CD8-positive, alpha-beta memory T cell (primary cell): ENCODE data around the gene RALBP1. TPM values are rescaled to one million over a fixed set of nuclear protein-coding genes. Genes with fewer than 3 reads are reported as not detected.

ENCODE experiments used
- CTCF ChIA-PET: fragments of 350-600 bp; sonication (Branson Sonifier 250); formaldehyde crosslinking; loops from one replicate; lab custom pipeline; 2021; ENCODE audit warnings: antibody characterized with exemption; lab: Charles Lee
- POLR2A ChIA-PET: fragments of 350-600 bp; sonication (Branson Sonifier 250); formaldehyde crosslinking; loops from one replicate; lab custom pipeline; 2021; ENCODE audit warnings: antibody characterized with exemption; lab: Charles Lee
- DNase-seq, 5 donors: peaks; one replicate each; pipeline versions ENCODE4 v3.0.0 to v3.0.0-alpha.2; 2020 to 2022; ENCODE audit warnings: mixed read lengths in 1 of 5
- H3K27ac ChIP-seq: one replicate; pipeline ENCODE4 v1.7.0; 2013; ENCODE audit warnings: low read depth, mild to moderate bottlenecking, low read length, moderate library complexity
- H3K27me3 ChIP-seq: 2 replicates; pipeline ENCODE4 v1.7.0; 2013; ENCODE audit warnings: low read length, mild to moderate bottlenecking; ENCODE audit not compliant: insufficient read depth, poor library complexity, severe bottlenecking
- H3K36me3 ChIP-seq: 2 replicates; pipeline ENCODE4 v1.7.0; 2013; ENCODE audit warnings: mild to moderate bottlenecking, low read length, moderate library complexity; ENCODE audit not compliant: insufficient read depth
- H3K4me1 ChIP-seq: 2 replicates; pipeline ENCODE4 v1.7.0; 2013; ENCODE audit warnings: mild to moderate bottlenecking, low read length, moderate library complexity; ENCODE audit not compliant: insufficient read depth
- H3K4me3 ChIP-seq: 2 replicates; pipeline ENCODE4 v1.7.0; 2013; ENCODE audit warnings: mild to moderate bottlenecking, low read length
- H3K9me3 ChIP-seq: 2 replicates; pipeline ENCODE4 v1.7.0; 2013; ENCODE audit warnings: mild to moderate bottlenecking, low read length
- H3K27ac Mint-ChIP-seq, 8 donors: one replicate each; pipeline ENCODE4 v1.8.0; 2020 to 2021; ENCODE audit warnings: mixed read lengths in 8 of 8, mild to moderate bottlenecking in 6 of 8, inconsistent platforms in 3 of 8, moderate library complexity in 3 of 8
- H3K27me3 Mint-ChIP-seq, 2 donors: one replicate each; pipeline ENCODE4 v1.8.0; 2020 to 2021; ENCODE audit warnings: mixed read lengths in 2 of 2, mild to moderate bottlenecking in 1 of 2, moderate library complexity in 1 of 2
- H3K36me3 Mint-ChIP-seq, 3 donors: one replicate each; pipeline ENCODE4 v1.8.0; 2020 to 2021; ENCODE audit warnings: mixed read lengths in 3 of 3, inconsistent platforms in 1 of 3, mild to moderate bottlenecking in 1 of 3
- H3K4me1 Mint-ChIP-seq, 3 donors: one replicate each; pipeline ENCODE4 v1.8.0; 2020 to 2021; ENCODE audit warnings: mixed read lengths in 3 of 3, inconsistent platforms in 1 of 3, mild to moderate bottlenecking in 1 of 3
- H3K4me3 Mint-ChIP-seq, 7 donors: one replicate each; pipeline ENCODE4 v1.8.0; 2020 to 2021; ENCODE audit warnings: mixed read lengths in 7 of 7, mild to moderate bottlenecking in 6 of 7, moderate library complexity in 4 of 7, inconsistent platforms in 2 of 7
- H3K9me3 Mint-ChIP-seq, 5 donors: one replicate each; pipeline ENCODE4 v1.8.0; 2020 to 2022; ENCODE audit warnings: mixed read lengths in 5 of 5, mild to moderate bottlenecking in 3 of 5, moderate library complexity in 2 of 5, inconsistent platforms in 1 of 5
- polyA plus RNA-seq: library from polyadenylated mRNA; unstranded; fragments of 300-500 nt; fragmentation: Illumina TruSeq; gene quantifications from one replicate; pipeline ENCODE4 v1.2.3, GENCODE V29; 2021
- total RNA-seq, 2 experiments: library from RNA; stranded (reverse); gene quantifications; one replicate each; pipeline ENCODE4 v1.2.3, GENCODE V29; 2021

The RALBP1 gene
- total and polyA plus RNA-seq, 3 experiments from 2014 or later = 41.0 to 65.4 (median 43.4) TPM

DNA sequence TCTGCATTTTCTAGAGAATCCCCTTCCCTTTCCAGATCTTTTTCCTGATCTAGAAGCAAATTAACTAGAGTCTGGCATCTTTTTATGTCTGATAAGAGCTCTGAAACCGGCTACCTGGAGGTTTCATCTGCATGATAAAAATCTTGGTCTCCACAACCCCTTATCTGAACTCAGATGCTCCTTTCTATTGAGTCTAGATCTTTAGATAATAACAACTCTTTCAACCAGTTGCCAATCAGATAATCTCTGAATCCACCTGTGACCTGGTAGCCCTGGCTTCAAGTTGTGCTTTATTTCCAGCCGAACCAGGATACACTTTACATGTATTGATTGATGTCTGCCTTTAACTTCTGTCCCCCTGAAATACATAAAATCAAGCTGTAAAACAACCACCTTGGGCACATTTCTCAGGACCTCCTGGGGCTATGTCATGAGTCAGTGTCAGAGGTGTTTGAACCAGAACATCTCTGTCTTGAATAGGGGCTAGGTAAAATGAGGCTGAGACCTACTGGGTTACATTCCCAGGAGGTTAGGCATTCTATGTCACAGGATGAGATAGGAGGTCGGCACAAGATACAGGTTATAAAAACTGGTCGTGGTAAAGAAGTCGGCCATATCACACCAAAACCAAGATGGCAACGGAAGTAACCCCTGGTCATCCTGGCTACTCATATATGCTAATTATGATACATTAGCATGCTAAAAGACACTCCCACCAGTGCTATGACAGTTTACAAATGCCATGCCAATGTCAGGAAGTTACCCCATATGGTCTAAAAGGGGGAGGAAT is 20.8 kb downstream of the RALBP1 start:
- Histone ChIP-seq H3K9me3 (no peaks in the 10 kb centered on the region), H3K4me1 (peaks cover 17% of the 10 kb centered on the region), H3K4me3 (no peak overlapping the region), H3K27me3 (no peaks in the 10 kb centered on the region), H3K36me3 (no peaks in the 10 kb centered on the region), H3K27ac (no peak overlapping the region)
- ChIA-PET POLR2A (no interaction called here), CTCF (no interaction called here)
- no peak for DNase-seq
- H3K4me1 Mint-ChIP-seq = peaks cover 37 to 68% (median 54%) of the 10 kb centered on the region in 3 donors
- peaks cover 15 to 22% (median 18%) of the 10 kb centered on the region in 3 donors for H3K36me3 Mint-ChIP-seq
- H3K27me3 Mint-ChIP-seq = no peaks in the 10 kb centered on the region
- H3K27ac Mint-ChIP-seq = peak overlapping the region in 3 of 8 donors; percentile 31 to 61 (median 46)
- no peak overlapping the region for H3K4me3 Mint-ChIP-seq
- H3K9me3 Mint-ChIP-seq = peaks cover 0 to 4% (median 0%) of the 10 kb centered on the region in 5 donors

DNA sequence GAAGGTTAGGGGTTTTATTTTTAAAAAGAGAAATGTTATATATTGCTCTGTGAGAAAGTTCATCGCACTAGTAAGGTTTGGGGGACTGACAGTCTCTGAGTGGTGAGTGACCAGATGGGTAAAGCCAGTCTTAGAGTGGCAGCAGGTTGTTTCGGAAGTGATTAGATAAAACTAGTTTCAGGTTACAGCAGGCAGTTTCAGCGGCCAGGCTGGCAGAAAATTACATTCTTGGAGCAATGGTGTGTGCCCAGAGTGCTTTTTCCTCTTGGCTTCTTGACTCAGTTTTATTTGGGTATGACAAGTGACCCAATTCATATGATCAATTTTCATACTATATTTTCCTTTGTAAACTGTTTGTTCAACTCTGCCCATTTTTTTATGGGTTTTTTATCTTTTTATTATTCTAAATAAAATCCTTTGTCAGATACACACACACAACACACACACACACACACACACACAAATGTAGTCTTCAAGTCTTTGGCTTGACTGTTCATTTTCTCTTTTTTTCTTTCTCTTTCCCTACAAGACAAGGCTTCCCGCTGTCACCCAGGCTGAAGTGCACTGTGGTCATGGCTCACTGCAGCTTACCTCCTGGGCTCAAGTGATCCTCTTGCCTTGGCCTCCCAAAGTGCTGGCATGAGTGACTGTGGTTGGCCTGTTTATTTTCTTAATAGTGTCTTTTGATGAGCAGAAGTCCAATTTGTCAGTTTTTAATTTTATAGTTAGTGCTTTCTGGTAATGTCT is 30.9 kb downstream of the RALBP1 start:
- Histone ChIP-seq H3K36me3 (no peaks in the 10 kb centered on the region), H3K9me3 (no peaks in the 10 kb centered on the region), H3K4me1 (no peaks in the 10 kb centered on the region), H3K27me3 (no peaks in the 10 kb centered on the region), H3K27ac (no peak overlapping the region), H3K4me3 (no peak overlapping the region)
- peaks cover 9 to 22% (median 18%) of the 10 kb centered on the region in 3 donors for H3K36me3 Mint-ChIP-seq
- H3K9me3 Mint-ChIP-seq = peaks cover 6 to 18% (median 16%) of the 10 kb centered on the region in 5 donors
- ChIA-PET POLR2A (no interaction called here), CTCF (interaction anchor here (1.8 kb wide), 1 partner anchor 10 kb away, joined by 8 read pairs; no protein-coding TSS in a partner anchor)
- peak overlapping the region in 4 of 8 donors; percentile 4 to 54 (median 45) for H3K27ac Mint-ChIP-seq
- H3K27me3 Mint-ChIP-seq = no peaks in the 10 kb centered on the region
- DNase-seq = no peak
- H3K4me3 Mint-ChIP-seq = peak overlapping the region in 1 of 7 donors; percentile 19
- peaks cover 38 to 65% (median 62%) of the 10 kb centered on the region in 3 donors for H3K4me1 Mint-ChIP-seq

DNA sequence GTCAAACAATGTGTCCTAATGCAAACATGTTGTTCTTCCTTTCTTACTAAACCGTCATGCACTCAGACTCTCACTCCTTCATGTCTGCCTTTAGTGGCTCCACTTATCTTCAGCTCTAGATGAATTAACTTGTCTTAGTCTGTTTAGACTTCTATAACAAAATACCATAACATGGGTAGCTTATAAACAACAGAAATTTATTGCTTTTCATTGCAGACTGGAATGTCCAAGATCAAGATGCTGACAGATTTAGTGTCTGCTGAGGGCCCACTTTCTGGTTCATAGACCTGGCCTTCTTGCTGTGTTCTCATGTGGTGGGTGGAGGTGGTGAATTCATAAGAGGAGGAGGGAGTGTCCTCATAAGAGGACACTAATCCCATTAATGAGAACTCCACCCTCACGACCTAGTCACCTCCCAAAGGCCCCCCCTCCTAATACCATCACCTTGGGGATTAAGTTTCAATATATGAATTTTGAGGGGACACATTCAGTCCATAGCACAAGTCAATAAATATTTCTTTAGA is 32.3 kb downstream of the RALBP1 start:
- Histone ChIP-seq H3K27me3 (no peaks in the 10 kb centered on the region), H3K27ac (no peak overlapping the region), H3K9me3 (no peaks in the 10 kb centered on the region), H3K36me3 (no peaks in the 10 kb centered on the region), H3K4me1 (no peaks in the 10 kb centered on the region), H3K4me3 (no peak overlapping the region)
- peaks cover 5 to 13% (median 10%) of the 10 kb centered on the region in 3 donors for H3K36me3 Mint-ChIP-seq
- H3K4me3 Mint-ChIP-seq = no peak overlapping the region
- POLR2A ChIA-PET = no interaction called here
- peaks cover 39 to 67% (median 64%) of the 10 kb centered on the region in 3 donors for H3K4me1 Mint-ChIP-seq
- DNase-seq = no peak
- peak overlapping the region in 3 of 8 donors; percentile 12 to 77 (median 26) for H3K27ac Mint-ChIP-seq
- peaks cover 6 to 13% (median 10%) of the 10 kb centered on the region in 5 donors for H3K9me3 Mint-ChIP-seq
- CTCF ChIA-PET = interaction anchor here (1.8 kb wide), 1 partner anchor 9 kb away, joined by 8 read pairs; no protein-coding TSS in a partner anchor
- no peaks in the 10 kb centered on the region for H3K27me3 Mint-ChIP-seq

DNA sequence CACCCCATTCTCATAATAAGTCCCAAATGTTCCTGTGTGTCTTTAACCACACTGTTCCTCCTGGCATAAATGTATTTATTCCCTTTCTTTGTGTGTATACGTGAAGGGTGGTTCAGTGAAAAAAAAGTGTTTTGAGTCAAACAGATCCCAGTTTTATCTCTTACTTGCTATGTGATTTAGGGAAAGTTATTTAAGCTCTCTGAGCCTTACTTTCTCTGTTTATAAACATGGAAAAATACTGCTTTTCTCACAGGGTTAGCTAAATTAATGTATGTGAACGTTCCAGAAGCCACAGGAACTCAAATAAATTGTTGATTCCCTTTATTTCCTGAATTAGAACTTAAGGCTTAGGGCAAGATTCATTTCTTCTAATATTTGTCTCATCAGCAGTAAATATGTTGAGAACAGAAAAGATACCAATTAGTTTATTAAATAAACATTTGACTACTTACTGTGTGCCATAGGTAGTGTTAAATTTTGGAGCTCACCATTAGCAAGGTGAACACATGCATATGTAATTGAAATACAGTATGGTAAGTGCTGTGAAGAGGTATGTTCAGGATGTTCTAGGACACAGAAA is 33.2 kb downstream of the RALBP1 start:
- no peaks in the 10 kb centered on the region for H3K9me3 ChIP-seq
- Mint-ChIP-seq H3K4me1 (peaks cover 43 to 65% (median 61%) of the 10 kb centered on the region in 3 donors), H3K36me3 (peaks cover 0 to 12% (median 1%) of the 10 kb centered on the region in 3 donors), H3K27ac (peak overlapping the region in 3 of 8 donors; percentile 12 to 76 (median 72)), H3K9me3 (peaks cover 1 to 4% (median 2%) of the 10 kb centered on the region in 5 donors), H3K4me3 (no peak overlapping the region), H3K27me3 (no peaks in the 10 kb centered on the region)
- H3K27me3 ChIP-seq = no peaks in the 10 kb centered on the region
- POLR2A ChIA-PET = no interaction called here
- H3K36me3 ChIP-seq = no peaks in the 10 kb centered on the region
- no peak for DNase-seq
- no peak overlapping the region for H3K27ac ChIP-seq
- CTCF ChIA-PET = interaction anchor here (1.0 kb wide), 1 partner anchor 12 kb away, joined by 4 read pairs; no protein-coding TSS in a partner anchor
- H3K4me1 ChIP-seq = no peaks in the 10 kb centered on the region
- H3K4me3 ChIP-seq = no peak overlapping the region

DNA sequence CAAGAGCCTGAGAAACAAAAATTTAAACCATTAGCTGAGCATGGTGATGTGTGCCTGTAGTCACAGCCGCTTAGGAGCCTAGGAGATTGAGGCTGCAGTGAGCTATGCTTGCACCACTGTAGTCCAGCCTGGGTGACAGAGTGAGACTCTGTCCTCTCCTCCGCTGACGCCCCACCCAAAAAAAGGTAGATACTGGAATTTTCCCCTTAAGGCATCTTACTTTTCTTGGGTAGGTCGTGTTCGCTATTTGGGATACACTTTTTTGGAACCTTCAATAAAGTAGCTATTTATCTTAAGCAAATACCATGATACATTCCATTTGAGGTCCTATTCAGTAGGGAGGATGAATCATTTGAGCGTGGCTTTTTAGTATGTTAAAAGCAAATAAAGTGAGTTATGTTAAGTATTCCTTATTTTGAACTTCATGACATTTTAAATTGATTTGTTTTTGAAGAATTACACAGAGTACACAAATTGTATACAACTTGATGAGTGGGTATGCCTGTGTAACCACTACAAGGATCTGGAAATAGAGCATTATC is 38.7 kb downstream of the RALBP1 start:
- H3K4me1 ChIP-seq = no peaks in the 10 kb centered on the region
- no peaks in the 10 kb centered on the region for H3K27me3 ChIP-seq
- peaks cover 5% of the 10 kb centered on the region for H3K36me3 ChIP-seq
- POLR2A ChIA-PET = interaction anchor here (0.6 kb wide), 1 partner anchor 180 kb away, joined by 3 read pairs; no protein-coding TSS in a partner anchor
- H3K27ac ChIP-seq = no peak overlapping the region
- Mint-ChIP-seq H3K4me3 (no peak overlapping the region), H3K4me1 (peaks cover 7 to 28% (median 15%) of the 10 kb centered on the region in 3 donors), H3K27ac (peak overlapping the region in 3 of 8 donors; percentile 15 to 51 (median 26)), H3K9me3 (no peaks in the 10 kb centered on the region), H3K27me3 (no peaks in the 10 kb centered on the region), H3K36me3 (peaks cover 0 to 37% (median 7%) of the 10 kb centered on the region in 3 donors)
- DNase-seq = no peak
- CTCF ChIA-PET = interaction anchor here (0.9 to 1.6 kb wide), 2 partner anchors 36 to 441 kb away, joined by 3 read pairs; no protein-coding TSS in a partner anchor
- H3K4me3 ChIP-seq = no peak overlapping the region
- H3K9me3 ChIP-seq = no peaks in the 10 kb centered on the region

DNA sequence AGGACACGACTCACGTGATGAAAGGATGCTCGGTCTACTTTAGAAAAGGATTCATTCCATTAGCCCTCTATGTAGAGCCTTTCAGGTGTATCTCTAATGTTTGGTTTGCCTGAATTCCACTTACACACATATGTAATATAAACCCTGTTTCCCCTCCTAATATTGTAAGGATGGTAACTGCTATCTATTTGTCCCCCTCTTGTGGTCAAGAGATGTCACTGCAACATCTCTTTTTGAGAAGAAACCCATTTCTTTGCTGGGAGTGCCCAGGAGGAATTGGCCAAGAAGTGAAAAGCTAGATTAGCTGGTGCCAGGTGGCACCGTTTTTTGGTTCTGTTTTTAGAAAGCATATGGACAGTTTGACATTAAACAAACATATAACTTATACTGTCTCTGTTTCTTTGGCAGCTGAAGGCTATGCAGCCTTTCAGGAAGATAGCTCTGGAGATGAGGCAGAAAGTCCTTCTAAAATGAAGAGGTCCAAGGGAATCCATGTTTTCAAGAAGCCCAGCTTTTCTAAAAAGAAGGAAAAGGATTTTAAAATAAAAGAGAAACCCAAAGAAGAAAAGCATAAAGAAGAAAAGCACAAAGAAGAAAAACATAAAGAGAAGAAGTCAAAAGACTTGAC is 41.2 kb downstream of the RALBP1 start:
- ChIA-PET POLR2A (no interaction called here), CTCF (interaction anchor here (0.6 to 2.1 kb wide), 12 partner anchors 10 to 791 kb away, joined by 3 to 9 read pairs (median 3); no protein-coding TSS in a partner anchor)
- Histone ChIP-seq H3K4me3 (no peak overlapping the region), H3K36me3 (peaks cover 5% of the 10 kb centered on the region), H3K27ac (no peak overlapping the region), H3K4me1 (no peaks in the 10 kb centered on the region), H3K27me3 (no peaks in the 10 kb centered on the region), H3K9me3 (no peaks in the 10 kb centered on the region)
- peaks cover 0 to 45% (median 7%) of the 10 kb centered on the region in 3 donors for H3K36me3 Mint-ChIP-seq
- H3K4me3 Mint-ChIP-seq = no peak overlapping the region
- H3K27me3 Mint-ChIP-seq = no peaks in the 10 kb centered on the region
- peak in 2 of 5 donors; percentile 22 to 42 for DNase-seq
- peaks cover 5 to 26% (median 11%) of the 10 kb centered on the region in 3 donors for H3K4me1 Mint-ChIP-seq
- H3K27ac Mint-ChIP-seq = peak overlapping the region in 3 of 8 donors; percentile 40 to 48 (median 43)
- H3K9me3 Mint-ChIP-seq = no peaks in the 10 kb centered on the region

DNA sequence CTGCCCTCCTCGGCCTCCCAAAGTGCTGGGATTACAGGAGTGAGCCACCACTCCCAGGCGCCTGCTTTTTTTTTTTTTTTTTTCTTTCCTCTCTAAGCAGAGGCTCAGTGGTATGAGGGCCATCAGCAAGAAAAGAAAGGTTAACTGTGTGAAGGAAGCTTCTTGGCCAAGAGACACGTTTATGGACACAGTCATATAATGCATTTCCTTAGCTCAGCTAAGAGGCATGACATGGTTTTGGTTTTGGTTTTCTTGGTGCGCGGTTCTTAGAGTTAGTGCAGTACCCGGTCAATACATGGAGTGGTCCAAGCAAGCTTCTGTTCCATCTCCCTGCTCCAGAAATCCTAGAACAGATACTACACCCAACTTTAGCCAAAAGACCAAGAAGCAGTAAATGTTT is 42.6 kb downstream of the RALBP1 start:
- H3K9me3 ChIP-seq = no peaks in the 10 kb centered on the region
- H3K4me3 Mint-ChIP-seq = no peak overlapping the region

More for the DNA sequence above, 42.6 kb downstream of the RALBP1 start:
- POLR2A ChIA-PET = no interaction called here
- H3K4me3 ChIP-seq = no peak overlapping the region
- peaks cover 5% of the 10 kb centered on the region for H3K36me3 ChIP-seq
- Mint-ChIP-seq H3K36me3 (peaks cover 5 to 52% (median 16%) of the 10 kb centered on the region in 3 donors), H3K9me3 (no peaks in the 10 kb centered on the region), H3K27ac (no peak overlapping the region), H3K4me1 (peaks cover 2 to 21% (median 10%) of the 10 kb centered on the region in 3 donors), H3K27me3 (no peaks in the 10 kb centered on the region)
- CTCF ChIA-PET = interaction anchor here (1.0 kb wide), 1 partner anchor 444 kb away, joined by 4 read pairs; no protein-coding TSS in a partner anchor
- H3K4me1 ChIP-seq = no peaks in the 10 kb centered on the region
- H3K27me3 ChIP-seq = no peaks in the 10 kb centered on the region
- DNase-seq = no peak
- no peak overlapping the region for H3K27ac ChIP-seq
